B cell (primary cell): ENCODE data around the gene CAMSAP2.

Source experiments
- CTCF ChIP-seq: fragments of 200-600 bp; IDR thresholded peaks from one replicate; pipeline ENCODE4 v1.8.0; 2022; ENCODE audit warnings: antibody characterized with exemption, mild to moderate bottlenecking
- EZH2 ChIP-seq: IDR thresholded peaks from 2 replicates; pipeline ENCODE4 v1.6.1; 2012; ENCODE audit warnings: borderline replicate concordance, low read depth, mild to moderate bottlenecking, moderate library complexity, low read length; ENCODE audit not compliant: insufficient read depth, poor library complexity, severe bottlenecking

GRCh38 chr1:200901350-200901749, 162.7 kb downstream of the CAMSAP2 start:
- TF ChIP-seq CTCF (no peak), EZH2 (no peak)
